HG03108 (cell line): ENCODE data around the gene PARVB.
"Not testable (repeated sequence)": the region's sequence is repeated elsewhere in the genome, so short reads cannot be mapped to it uniquely, and the experiment has no call there.

Experiments
- ATAC-seq: cut with Tn5 transposase; IDR thresholded peaks from one replicate; pipeline ENCODE4 v1.9.1; 2021; ENCODE audit warnings: moderate library complexity; ENCODE audit not compliant: unreplicated experiment

Gene PARVB

GRCh38 chr22:44103735-44104480 lies 79.8 kb downstream of the PARVB start:
- ATAC-seq: no peak

GRCh38 chr22:44107340-44107739 lies 83.2 kb downstream of the PARVB start:
- no peak for ATAC-seq

- no peak for ATAC-seq
Observed at GRCh38 chr22:44108076-44108475, 84.0 kb downstream of the PARVB start.

- no peak for ATAC-seq
Observed at GRCh38 chr22:44108806-44109385, 84.8 kb downstream of the PARVB start.

GRCh38 chr22:44109416-44109815 lies 85.3 kb downstream of the PARVB start:
- ATAC-seq: no peak

GRCh38 chr22:44110656-44111055 lies 86.6 kb downstream of the PARVB start:
- ATAC-seq: not testable (repeated sequence)

- no peak for ATAC-seq
Observed at GRCh38 chr22:44111562-44112155, 87.6 kb downstream of the PARVB start.

GRCh38 chr22:44112191-44112590 lies 88.1 kb downstream of the PARVB start:
- ATAC-seq: no peak

GRCh38 chr22:44116331-44116730 lies 92.2 kb downstream of the PARVB start:
- no peak for ATAC-seq

- no peak for ATAC-seq
Observed at GRCh38 chr22:44116755-44117684, 92.9 kb downstream of the PARVB start.

- ATAC-seq: no peak
Observed at GRCh38 chr22:44117746-44118145, 93.6 kb downstream of the PARVB start.

- no peak for ATAC-seq
Observed at GRCh38 chr22:44118645-44119315, 94.7 kb downstream of the PARVB start.

- no peak for ATAC-seq
Observed at GRCh38 chr22:44119669-44120313, 95.7 kb downstream of the PARVB start.

- no peak for ATAC-seq
Observed at GRCh38 chr22:44120314-44120704, 96.2 kb downstream of the PARVB start.

- no peak for ATAC-seq
Observed at GRCh38 chr22:44125421-44125820, 101.3 kb downstream of the PARVB start.

- no peak for ATAC-seq
Observed at GRCh38 chr22:44126807-44127206, 102.7 kb downstream of the PARVB start.

- no peak for ATAC-seq
Observed at GRCh38 chr22:44127356-44127755, 103.3 kb downstream of the PARVB start.

- ATAC-seq: no peak
Observed at GRCh38 chr22:44128958-44129618, 105.0 kb downstream of the PARVB start.

GRCh38 chr22:44129619-44129976 lies 105.5 kb downstream of the PARVB start:
- ATAC-seq: no peak
